Activated naive CD4-positive, alpha-beta T cell treated with anti-CD3 and anti-CD28 coated beads, Interleukin-2, amount 50 U/mL, for 16 hours (primary cell): Measurements from ENCODE around the gene TLE5.
"Not testable (repeated sequence)": the region's sequence is repeated elsewhere in the genome, so short reads cannot be mapped to it uniquely, and the experiment has no call there.

Experiments used
- DNase-seq: peaks from one replicate; pipeline ENCODE4 v3.0.0-alpha.2; 2020

The TLE5 gene

DNA sequence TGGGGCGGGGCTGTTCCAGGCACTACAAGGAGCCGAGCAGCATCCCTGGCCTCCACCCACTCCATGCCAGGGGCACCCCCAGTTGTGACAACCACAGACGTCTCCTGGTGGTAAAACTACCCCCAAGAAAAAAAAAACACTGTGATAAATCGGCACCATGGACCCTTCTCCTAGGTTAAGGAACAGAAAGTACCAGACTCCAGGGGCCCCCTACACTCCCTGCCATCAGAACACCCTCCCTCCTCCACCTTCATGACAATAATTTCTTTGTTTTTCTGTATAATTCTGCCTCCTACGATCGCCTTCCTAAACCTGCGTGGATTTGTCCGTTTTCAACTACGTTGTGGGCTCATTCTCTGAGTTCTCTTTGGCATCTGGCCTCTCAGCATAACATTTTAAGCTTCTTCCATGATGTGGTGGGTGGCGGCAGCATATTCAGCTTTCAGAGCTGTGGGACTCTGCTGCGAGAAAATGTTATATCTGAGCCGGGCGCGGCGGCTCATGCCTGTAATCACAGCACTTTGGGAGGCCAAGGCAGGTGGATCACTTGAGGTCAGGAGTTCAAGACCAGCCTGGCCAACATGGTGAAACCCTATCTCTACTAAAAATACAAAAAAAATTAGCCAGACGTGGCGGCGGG is 41.9 kb downstream of the TLE5 start:
- DNase-seq = no peak

DNA sequence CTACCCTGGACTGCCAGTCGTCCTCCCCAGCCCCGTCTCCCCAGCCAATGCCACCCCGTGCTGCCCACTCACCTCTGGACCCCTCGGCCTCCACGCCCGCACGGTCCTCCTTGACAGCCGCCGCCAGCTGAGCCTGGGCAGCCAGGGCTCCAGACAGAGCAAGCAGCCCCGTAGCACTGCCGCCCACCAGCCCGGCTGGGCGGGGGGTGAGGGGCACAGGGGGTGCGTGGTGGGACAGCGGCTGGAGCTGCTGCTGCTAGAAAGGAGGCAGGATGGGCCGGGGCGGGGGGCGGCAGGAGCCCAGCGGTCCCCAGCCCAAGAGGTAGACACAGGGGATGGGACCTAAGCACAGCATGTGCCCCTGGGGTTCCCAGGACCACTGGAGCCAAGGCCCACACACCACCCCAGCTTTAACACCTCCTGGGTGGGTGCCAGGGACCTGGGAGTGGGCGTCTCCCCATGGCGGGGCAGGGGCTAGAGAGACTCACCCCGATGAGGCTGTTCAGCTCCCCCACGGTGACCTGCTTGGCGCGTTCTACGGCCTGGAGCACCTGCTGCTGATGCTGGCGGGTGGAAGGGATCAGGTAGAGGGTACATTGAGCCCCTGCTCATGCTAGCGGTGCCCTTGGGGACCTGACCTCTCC is 43.0 kb downstream of the TLE5 start:
- DNase-seq = no peak

DNA sequence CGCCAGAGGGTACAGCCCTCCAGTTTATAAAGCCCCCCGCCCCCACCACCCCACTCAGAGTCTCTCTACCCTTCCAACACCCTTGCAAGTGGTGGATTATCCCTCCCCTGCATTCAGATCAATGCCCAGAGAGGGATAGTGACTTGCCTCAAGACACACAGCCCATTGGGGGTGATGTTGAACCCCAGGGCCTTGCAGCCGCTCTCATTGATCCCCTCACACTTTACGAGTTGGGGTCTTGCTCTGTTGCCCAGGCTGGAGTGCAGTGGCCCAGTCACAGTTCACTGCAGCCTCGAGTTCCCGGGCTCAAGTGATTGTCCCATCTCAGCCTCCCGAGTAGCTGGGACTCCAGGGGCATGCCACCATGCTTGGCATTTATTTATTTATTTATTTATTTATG is 44.4 kb downstream of the TLE5 start:
- DNase-seq = no peak

DNA sequence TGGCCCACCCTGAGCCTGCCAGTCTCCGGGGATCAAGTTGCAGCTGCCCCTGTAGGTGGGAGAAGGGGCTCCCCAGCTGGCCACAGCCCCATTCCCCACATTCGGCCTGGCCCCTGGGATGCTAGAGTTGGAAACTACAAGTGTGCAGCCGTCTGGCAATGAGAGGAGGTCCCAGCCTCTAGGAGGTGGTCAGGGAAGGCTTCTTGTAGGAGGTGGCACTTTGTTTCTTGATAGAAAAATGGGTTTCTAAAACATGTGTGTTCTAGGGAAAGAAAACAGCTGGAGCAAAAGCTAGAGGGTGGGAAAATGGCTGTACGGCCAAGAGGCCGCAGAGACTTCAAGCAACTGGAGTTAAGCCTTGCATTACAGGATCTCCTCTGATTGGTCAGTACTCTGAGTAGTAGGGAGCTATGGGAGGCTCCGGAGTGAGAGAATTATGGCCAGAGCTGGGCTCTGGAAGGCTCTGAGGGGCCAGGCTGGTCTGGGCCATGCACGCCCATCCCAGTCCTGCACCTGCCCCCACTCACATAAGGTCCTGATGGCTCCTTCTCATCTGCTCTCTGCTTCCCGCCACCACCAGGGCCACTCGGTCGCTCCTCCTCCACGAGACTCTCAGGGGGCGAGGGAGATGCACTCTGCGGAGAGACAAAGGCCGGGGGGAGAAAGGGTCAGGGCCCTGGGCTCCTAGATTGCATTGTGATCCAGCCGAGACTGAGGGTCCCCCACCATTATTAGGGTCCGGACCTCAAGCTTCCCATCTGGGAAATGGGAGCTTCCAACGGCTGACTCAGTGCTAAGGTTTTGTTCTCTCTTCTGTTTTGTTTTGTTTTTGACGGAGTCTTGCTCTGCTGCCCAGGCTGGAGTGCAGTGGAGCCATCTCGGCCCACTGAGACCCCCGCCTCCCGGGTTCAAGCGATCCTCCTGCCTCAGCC is 46.9 kb downstream of the TLE5 start:
- no peak for DNase-seq

DNA sequence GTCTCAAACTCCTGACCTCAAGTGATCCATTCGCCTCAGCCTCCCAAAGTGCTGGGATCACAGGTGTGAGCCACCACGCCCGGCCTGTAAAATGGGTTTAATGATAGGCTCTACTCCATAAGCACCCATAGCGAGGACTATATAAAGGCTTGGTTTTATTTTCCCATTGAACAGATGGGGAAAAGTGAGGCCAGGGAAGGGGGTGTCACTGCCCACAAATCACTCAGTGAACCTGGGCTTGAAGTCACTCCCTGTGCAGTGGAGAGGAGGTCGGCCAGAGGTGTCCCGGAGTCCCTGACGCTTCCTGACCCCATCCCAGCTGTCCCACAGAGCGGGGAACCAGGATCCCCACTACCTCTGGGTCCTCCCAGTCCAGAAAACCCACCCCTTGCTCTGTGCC is 48.2 kb downstream of the TLE5 start:
- no peak for DNase-seq

DNA sequence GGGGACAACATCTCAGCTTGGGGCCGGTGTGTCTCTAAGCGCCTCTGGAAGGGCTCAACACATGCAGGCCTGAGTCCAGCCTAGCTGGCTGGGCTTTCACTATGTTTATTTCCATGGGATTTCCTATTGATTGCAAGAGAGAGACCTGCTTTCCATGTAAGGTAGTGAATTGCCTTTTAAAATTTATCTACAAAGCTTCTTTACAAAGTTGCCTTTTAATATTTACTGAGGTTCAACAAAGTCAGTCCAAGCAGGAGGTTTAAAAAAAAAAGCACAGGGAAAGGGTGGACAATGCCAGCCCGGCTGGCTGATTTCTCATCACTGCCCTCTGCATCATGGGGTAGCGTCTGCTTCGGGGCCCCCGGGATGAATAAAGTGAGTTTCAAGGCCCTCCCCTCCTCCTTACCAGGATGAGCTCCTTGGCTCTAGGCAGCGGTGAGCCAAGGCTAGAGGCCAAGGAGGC is 49.0 kb downstream of the TLE5 start:
- DNase-seq = no peak

DNA sequence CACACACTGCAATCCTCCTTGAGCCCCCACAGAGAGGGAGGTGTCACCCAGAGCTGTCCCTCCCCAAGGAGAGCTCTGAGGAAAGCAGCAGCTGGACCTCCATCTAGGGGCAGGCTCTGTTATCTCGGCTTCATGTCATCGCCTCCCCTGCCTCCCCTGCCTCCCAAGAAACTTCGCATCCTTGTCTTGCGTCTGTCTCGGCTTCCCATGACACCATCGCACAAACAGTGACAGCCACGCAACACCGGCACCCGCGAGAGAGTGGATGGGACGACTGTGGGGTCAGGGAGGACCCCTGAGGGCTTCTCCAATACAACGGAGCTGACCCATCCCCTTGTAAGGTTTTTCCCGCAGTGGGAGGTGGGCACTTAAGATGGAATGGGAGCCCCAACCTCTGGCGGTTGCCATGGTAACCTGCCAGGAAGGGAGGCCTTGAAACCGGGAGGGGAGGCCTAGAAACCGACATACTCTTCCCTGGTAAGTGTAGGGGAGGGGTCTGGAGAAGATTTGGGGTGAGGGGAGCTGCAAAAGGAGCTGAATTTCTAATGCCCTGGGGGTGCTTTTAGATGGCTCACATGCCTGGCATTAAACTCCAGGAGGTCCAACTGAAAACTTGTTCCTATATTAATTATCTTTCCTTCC is 49.6 kb downstream of the TLE5 start:
- no peak for DNase-seq

DNA sequence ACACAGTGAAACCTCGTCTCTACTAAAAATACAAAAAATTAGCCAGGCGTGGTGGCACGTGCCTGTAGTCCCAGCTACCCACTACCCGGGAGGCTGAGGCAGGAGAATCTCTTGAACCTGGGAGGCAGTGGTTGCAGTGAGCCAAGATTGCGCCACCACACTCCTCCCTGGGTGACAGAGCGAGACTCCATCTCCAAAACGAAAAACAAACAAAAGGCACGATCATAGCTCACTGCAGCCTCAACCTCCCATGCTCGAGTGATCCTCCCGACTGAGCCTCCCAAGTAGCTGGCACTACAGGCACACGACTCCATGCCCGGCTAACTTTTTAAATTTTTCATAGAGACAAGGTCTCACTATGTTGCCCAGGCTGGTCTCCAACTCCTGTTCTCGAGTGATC is 50.2 kb downstream of the TLE5 start:
- DNase-seq = not testable (repeated sequence)

DNA sequence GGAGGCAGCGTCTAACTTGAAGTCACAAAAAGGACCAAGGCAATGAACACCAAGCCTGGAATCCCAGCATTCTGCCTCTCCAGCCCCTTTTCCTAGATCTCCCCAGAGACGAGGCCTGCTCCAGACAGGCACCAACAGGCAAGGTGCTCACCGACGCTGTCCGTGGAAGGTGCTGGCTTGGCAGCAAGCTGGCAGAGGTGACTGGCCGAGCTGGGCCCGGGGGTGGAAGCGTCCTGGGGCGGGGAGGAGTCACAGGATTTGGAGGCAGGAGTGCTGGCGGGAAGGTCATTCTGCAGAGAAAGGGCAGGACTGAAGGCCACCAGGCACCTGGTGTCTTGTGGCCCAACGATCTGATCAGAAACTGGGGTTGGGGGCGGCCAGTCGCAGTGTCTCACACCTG is 51.4 kb downstream of the TLE5 start:
- no peak for DNase-seq

DNA sequence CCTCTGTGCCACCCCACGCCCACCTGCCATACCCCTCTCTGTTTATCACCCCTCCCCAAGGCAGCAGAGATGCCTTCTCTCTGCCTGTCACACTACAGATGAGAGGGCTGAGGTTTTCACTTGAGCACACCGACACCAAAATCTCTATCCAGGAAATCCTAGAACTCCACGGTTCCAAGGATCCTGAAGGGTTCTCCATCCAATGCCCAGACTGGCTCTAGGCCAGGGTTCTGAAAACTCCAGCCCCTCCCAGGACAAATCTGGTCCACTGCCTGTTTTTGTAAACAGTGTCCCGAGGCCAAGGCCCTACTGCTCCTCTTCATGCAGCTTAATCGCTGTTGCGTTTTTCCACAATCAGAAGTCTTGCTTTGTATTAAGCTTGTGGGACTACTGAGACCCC is 53.3 kb downstream of the TLE5 start:
- no peak for DNase-seq

DNA sequence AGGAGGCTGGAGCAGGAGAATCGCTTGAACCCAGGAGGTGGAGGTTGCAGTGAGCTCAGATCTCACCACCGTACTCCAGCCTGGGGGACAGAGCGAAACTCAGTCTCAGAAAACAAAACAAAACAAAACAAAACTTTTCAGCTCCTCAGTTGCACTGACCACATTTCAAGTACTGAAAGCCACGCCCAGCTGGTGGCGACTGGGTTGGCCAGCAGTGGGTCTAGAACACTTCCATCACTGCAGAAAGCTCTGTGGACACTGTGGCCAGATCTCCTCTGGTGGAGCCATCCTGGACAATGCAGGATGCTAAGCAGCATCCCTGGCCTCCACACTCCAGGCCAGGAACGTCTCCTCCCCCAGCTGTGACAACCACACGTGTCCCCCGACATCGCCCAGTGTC is 54.3 kb downstream of the TLE5 start:
- DNase-seq = no peak

DNA sequence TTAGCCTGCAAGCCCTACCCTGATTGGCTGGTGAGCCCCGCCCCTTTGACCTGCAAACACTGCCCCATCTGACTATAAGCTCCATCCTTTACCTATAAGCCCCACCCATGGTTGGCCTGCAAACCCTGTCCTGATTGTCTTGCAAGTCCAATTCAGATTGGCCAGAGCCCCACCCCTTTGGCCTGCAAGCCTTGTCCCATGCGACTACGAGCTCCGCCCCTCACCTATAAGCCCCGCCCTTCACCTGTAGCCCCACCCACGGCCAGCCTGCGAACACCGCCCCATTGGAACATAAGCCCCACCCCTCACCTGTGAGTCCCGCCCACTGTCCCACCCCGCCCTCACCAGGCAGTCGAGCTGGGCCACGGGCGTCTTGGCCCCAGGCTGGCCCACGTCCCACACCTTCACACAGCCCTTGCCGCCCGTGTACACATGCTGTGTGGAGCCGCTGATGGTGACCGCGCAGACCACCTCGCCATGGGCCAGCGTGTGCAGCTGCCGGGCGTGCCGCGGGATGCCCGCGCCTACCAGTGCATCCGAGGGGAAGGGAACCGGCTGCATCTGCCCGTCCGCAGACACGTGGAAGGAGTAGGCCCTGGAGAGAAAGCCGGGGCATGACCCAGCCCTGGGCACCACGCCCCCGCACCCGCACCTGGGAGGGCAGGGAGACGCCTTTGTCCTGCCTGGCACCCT is 56.1 kb downstream of the TLE5 start:
- peak; percentile 22 for DNase-seq

DNA sequence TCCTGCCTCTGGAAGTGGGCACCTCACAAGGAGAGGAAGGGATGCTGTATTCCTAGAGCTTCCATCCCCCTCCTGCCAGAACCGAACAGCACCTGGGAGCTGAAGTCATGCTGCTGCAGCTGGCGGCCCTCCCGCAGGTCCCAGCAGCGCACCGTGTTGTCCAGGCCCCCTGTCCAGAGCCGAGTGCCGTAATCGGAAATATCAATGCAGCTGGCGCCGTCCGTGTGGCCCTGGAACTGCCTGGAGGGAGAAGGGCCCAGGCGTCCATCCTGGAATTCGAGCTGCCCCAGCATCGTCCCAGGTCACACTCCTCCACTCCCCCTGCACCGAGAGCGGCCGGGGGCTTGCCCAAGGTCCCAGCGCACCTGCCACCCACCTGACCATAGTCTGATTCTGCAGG is 57.0 kb downstream of the TLE5 start:
- no peak for DNase-seq

DNA sequence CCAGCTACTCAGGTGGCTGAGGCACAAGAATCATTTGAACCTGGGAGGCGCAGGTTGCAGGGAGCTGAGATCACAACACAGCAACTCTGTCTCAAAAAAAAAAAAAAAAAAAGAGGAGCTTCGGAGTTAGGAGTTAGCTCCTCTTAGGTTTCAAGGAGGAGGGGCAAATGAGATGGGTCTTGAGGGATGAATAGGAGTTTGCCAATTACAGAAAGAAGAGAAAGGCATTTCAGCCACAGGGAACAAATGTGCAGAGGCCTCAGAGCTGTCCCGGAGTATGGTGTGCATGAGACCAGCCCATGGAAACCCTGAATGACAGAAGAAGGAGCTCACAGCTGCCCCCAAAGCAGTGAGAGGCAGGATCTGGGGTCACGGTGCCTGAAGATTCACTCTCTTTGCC is 57.8 kb downstream of the TLE5 start:
- DNase-seq = no peak

DNA sequence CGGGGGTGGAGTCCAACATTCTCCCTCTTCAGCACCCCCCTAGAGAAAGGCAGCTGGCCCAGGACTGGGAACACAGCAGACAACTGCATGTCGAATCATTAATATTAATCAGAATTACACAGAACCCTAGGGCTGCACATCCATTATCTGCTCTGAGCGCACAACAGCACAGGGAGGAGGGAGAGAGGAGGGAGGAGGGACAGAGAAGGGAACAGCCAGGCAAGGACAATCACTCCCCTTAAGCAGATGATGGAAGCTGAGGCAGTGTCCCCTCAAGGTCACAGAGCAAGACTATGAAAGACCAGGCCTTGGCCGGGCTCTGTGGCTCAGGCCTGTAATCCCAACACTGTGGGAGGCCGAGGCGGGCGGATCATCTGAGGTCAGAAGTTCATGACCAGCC is 59.2 kb downstream of the TLE5 start:
- no peak for DNase-seq
